ENCODE measurements around the gene RPA1. TPM values are rescaled to one million over a fixed set of nuclear protein-coding genes. Genes with fewer than 3 reads are reported as not detected.

The RPA1 gene
- total RNA-seq, 1 donor from 2014 or later = 72.0 TPM

GRCh38 chr17:1937461-1937860 lies 107.7 kb downstream of the RPA1 start:
- TF ChIP-seq, protein P1, sequence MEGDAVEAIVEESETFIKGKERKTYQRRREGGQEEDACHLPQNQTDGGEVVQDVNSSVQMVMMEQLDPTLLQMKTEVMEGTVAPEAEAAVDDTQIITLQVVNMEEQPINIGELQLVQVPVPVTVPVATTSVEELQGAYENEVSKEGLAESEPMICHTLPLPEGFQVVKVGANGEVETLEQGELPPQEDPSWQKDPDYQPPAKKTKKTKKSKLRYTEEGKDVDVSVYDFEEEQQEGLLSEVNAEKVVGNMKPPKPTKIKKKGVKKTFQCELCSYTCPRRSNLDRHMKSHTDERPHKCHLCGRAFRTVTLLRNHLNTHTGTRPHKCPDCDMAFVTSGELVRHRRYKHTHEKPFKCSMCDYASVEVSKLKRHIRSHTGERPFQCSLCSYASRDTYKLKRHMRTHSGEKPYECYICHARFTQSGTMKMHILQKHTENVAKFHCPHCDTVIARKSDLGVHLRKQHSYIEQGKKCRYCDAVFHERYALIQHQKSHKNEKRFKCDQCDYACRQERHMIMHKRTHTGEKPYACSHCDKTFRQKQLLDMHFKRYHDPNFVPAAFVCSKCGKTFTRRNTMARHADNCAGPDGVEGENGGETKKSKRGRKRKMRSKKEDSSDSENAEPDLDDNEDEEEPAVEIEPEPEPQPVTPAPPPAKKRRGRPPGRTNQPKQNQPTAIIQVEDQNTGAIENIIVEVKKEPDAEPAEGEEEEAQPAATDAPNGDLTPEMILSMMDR (IDR thresholded peaks at IDR 0.05; ENCODE audit: borderline replicate concordance) = no peak
- intact Hi-C loops (cut with micrococcal nuclease) = no loop called here
- H3K27ac ChIP-seq (replicated peaks) = no peak overlapping the region
- H3K4me3 ChIP-seq = no peak overlapping the region
- no peaks in the 10 kb centered on the region for H3K36me3 ChIP-seq
- no peaks in the 10 kb centered on the region for H3K9me3 ChIP-seq (replicated peaks)
- peaks cover 6% of the 10 kb centered on the region for H3K4me1 ChIP-seq
- DNase-seq = no peak
- H3K27me3 ChIP-seq (ENCODE audit: low read depth) = peaks cover 5% of the 10 kb centered on the region

DNA sequence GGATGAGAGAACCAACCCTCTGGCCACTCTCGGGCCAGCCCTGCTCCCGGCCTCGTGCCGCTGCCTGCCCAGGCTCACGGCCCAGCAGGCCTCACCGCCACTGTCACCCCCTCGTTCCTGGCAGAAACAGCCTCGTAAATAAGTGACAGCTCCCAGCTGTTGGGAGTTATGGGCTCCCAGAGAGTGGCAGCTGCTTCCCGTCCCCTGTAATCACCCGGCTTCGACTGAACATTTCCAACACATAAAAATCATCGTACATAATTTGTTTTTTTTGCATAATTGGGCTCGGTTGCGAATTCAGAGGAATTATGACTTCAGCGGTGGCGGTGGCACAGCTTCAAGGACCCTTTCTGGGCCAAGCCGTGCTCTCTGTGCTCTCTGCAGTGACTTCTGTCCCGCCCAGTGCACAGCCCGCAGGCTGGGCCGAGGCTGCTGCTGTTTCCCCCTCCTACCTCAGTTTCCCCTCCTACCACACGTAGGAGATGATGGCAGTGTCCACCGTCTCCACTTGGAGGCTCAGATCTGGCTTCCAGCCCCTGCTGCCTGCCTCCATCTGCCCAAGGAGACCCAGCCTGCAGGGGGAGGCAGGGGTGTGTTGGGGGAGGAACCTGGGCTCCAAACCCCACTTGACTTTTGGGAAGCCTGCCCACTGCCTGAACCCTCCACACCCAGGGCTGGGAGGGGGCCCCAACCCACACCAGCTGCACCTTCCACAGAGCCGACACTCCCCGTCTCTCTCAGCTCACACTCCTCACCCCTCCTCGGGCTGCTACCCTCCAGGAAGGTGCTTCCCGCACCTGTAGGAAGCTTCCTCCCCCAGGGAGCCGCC lies 110.4 kb downstream of the RPA1 start:
- TF ChIP-seq, protein P1 (IDR thresholded peaks at IDR 0.05; ENCODE audit: borderline replicate concordance) = no peak
- Histone ChIP-seq H3K27ac (replicated peaks) (no peak overlapping the region), H3K4me1 (peaks cover 3% of the 10 kb centered on the region), H3K4me3 (no peak overlapping the region), H3K9me3 (replicated peaks) (no peaks in the 10 kb centered on the region), H3K36me3 (no peaks in the 10 kb centered on the region), H3K27me3 (ENCODE audit: low read depth) (peaks cover 4% of the 10 kb centered on the region)
- intact Hi-C loops (cut with micrococcal nuclease) = no loop called here
- DNase-seq = no peak

- H3K4me1 ChIP-seq = peaks cover 3% of the 10 kb centered on the region
- H3K9me3 ChIP-seq (replicated peaks) = no peaks in the 10 kb centered on the region
- TF ChIP-seq, protein P1 (IDR thresholded peaks at IDR 0.05; ENCODE audit: borderline replicate concordance) = no peak
- intact Hi-C loops (cut with micrococcal nuclease) = no loop called here
- H3K36me3 ChIP-seq = no peaks in the 10 kb centered on the region
- no peak overlapping the region for H3K27ac ChIP-seq (replicated peaks)
- no peak overlapping the region for H3K4me3 ChIP-seq
- peaks cover 4% of the 10 kb centered on the region for H3K27me3 ChIP-seq (ENCODE audit: low read depth)
- DNase-seq = no peak
Measured at GRCh38 chr17:1940810-1941185, 111.0 kb downstream of the RPA1 start.

GRCh38 chr17:1941272-1942065 lies 111.7 kb downstream of the RPA1 start:
- Histone ChIP-seq H3K9me3 (replicated peaks) (no peaks in the 10 kb centered on the region), H3K27me3 (ENCODE audit: low read depth) (peaks cover 4% of the 10 kb centered on the region), H3K27ac (replicated peaks) (no peak overlapping the region), H3K4me1 (peaks cover 9% of the 10 kb centered on the region), H3K4me3 (no peak overlapping the region), H3K36me3 (no peaks in the 10 kb centered on the region)
- no peak for DNase-seq
- TF ChIP-seq, protein P1 (IDR thresholded peaks at IDR 0.05; ENCODE audit: borderline replicate concordance) = no peak
- intact Hi-C loops (cut with micrococcal nuclease) = no loop called here

- Histone ChIP-seq H3K4me1 (peaks cover 12% of the 10 kb centered on the region), H3K27me3 (ENCODE audit: low read depth) (peaks cover 4% of the 10 kb centered on the region), H3K27ac (replicated peaks) (no peak overlapping the region), H3K4me3 (no peak overlapping the region), H3K9me3 (replicated peaks) (no peaks in the 10 kb centered on the region), H3K36me3 (no peaks in the 10 kb centered on the region)
- TF ChIP-seq, protein P1 (IDR thresholded peaks at IDR 0.05; ENCODE audit: borderline replicate concordance) = no peak
- intact Hi-C loops (cut with micrococcal nuclease) = no loop called here
- DNase-seq = no peak
Measured at GRCh38 chr17:1942066-1942365, 112.2 kb downstream of the RPA1 start.

All from left ventricle myocardium inferior (tissue), 1 donor.